Peyer's patch (tissue), 4 donors: ENCODE measurements around the gene C3orf38. TPM values are rescaled to one million over a fixed set of nuclear protein-coding genes. Genes with fewer than 3 reads are reported as not detected.

Experiments
- DNase-seq, 3 donors: peaks; one replicate each; pipeline ENCODE4 v3.0.0-alpha.2; 2017 to 2019
- H3K27ac ChIP-seq, 4 donors: fragments of 200-600 bp; sonication (generic); one replicate each; pipeline ENCODE4 v1.5.1; 2016 to 2019
- H3K27me3 ChIP-seq, 2 donors: fragments of 200-600 bp; sonication (generic); one replicate each; pipeline ENCODE4 v1.5.1; 2019
- H3K36me3 ChIP-seq, 3 donors: fragments of 200-600 bp; sonication (generic); one replicate each; pipeline ENCODE4 v1.5.1; 2016 to 2019
- H3K4me1 ChIP-seq, 4 donors: fragments of 200-600 bp; sonication (generic); one replicate each; pipeline ENCODE4 v1.5.1; 2016 to 2019
- H3K4me3 ChIP-seq, 4 donors: fragments of 200-600 bp; sonication (generic); 1 replicate in 3 of 4; 2 replicates in 1 of 4; pipeline ENCODE4 v1.5.1; 2016 to 2019; ENCODE audit warnings: mild to moderate bottlenecking in 1 of 4
- H3K9me3 ChIP-seq, 4 donors: fragments of 200-600 bp; sonication (generic); one replicate each; pipeline ENCODE4 v1.5.1; 2016 to 2019; ENCODE audit warnings: mild to moderate bottlenecking in 1 of 4
- CTCF ChIP-seq, 6 experiments: fragments of 450-650 bp in 4 of 6; fragments of 200-600 bp in 2 of 6; sonication (generic) in 1 of 6; IDR thresholded peaks; one replicate each; pipeline ENCODE4 v1.5.1; 2017 to 2019; ENCODE audit warnings: antibody characterized with exemption in 6 of 6, mild to moderate bottlenecking in 3 of 6, moderate library complexity in 1 of 6
- POLR2A ChIP-seq, 2 donors: fragments of 450-650 bp; IDR thresholded peaks; one replicate each; pipeline ENCODE4 v1.5.1; 2017; ENCODE audit warnings: antibody characterized with exemption in 2 of 2, mild to moderate bottlenecking in 2 of 2, moderate library complexity in 2 of 2
- total RNA-seq, 4 donors: library from RNA; depleted of rRNA; stranded (reverse); fragments of >200 nt; gene quantifications; one replicate each; pipeline ENCODE4 v1.1.0, GENCODE V29; 2016

C3orf38 gene
- total RNA-seq, 4 donors from 2014 or later, result 17.4 to 23.8 (median 19.4) TPM

GRCh38 chr3:88149101-88149508, 654 bp upstream of the C3orf38 start:
- Histone ChIP-seq H3K9me3 (no peaks in the 10 kb centered on the region), H3K4me3 (peak overlapping the region; percentile 63 to 99 (median 85)), H3K4me1 (peaks cover 0 to 25% (median 0%) of the 10 kb centered on the region in 4 donors), H3K27me3 (no peaks in the 10 kb centered on the region), H3K27ac (peak overlapping the region; percentile 85 to 96 (median 91)), H3K36me3 (peaks cover 0 to 11% (median 0%) of the 10 kb centered on the region in 3 donors)
- no peak for TF ChIP-seq CTCF (IDR thresholded peaks at IDR 0.05)
- TF ChIP-seq POLR2A (IDR thresholded peaks at IDR 0.05), result no peak
- DNase-seq, result no peak

- no peaks in the 10 kb centered on the region for H3K27me3 ChIP-seq
- DNase-seq, result peak in 1 of 3 donors; percentile 16
- peak overlapping the region; percentile 85 to 96 (median 91) for H3K27ac ChIP-seq
- H3K4me1 ChIP-seq, result peaks cover 0 to 25% (median 0%) of the 10 kb centered on the region in 4 donors
- H3K36me3 ChIP-seq, result peaks cover 0 to 24% (median 0%) of the 10 kb centered on the region in 3 donors
- H3K9me3 ChIP-seq, result no peaks in the 10 kb centered on the region
- H3K4me3 ChIP-seq, result peak overlapping the region; percentile 63 to 99 (median 85)
- TF ChIP-seq POLR2A (IDR thresholded peaks at IDR 0.05) (no peak), CTCF (IDR thresholded peaks at IDR 0.05) (no peak)
Measured at GRCh38 chr3:88150371-88150770, 612 bp downstream of the C3orf38 start.

- Histone ChIP-seq H3K9me3 (no peaks in the 10 kb centered on the region), H3K4me1 (peaks cover 0 to 25% (median 0%) of the 10 kb centered on the region in 4 donors), H3K27me3 (no peaks in the 10 kb centered on the region), H3K36me3 (peaks cover 0 to 28% (median 0%) of the 10 kb centered on the region in 3 donors), H3K4me3 (peak overlapping the region; percentile 63 to 99 (median 85)), H3K27ac (peak overlapping the region in 2 of 4 donors; percentile 85 to 96)
- TF ChIP-seq POLR2A (IDR thresholded peaks at IDR 0.05) (no peak), CTCF (IDR thresholded peaks at IDR 0.05) (no peak)
- DNase-seq, result no peak
Measured at GRCh38 chr3:88150806-88151205, 1.0 kb downstream of the C3orf38 start.

GRCh38 chr3:88151358-88151757, 1.6 kb downstream of the C3orf38 start:
- Histone ChIP-seq H3K27ac (no peak overlapping the region), H3K4me3 (peak overlapping the region in 2 of 4 donors; percentile 14 to 99), H3K9me3 (no peaks in the 10 kb centered on the region), H3K4me1 (peaks cover 0 to 25% (median 0%) of the 10 kb centered on the region in 4 donors), H3K36me3 (peaks cover 0 to 34% (median 0%) of the 10 kb centered on the region in 3 donors), H3K27me3 (no peaks in the 10 kb centered on the region)
- TF ChIP-seq POLR2A (IDR thresholded peaks at IDR 0.05) (no peak), CTCF (IDR thresholded peaks at IDR 0.05) (no peak)
- no peak for DNase-seq

GRCh38 chr3:88152841-88153240, 3.1 kb downstream of the C3orf38 start:
- TF ChIP-seq POLR2A (IDR thresholded peaks at IDR 0.05) (no peak), CTCF (IDR thresholded peaks at IDR 0.05) (no peak)
- Histone ChIP-seq H3K4me3 (no peak overlapping the region), H3K36me3 (peaks cover 0 to 48% (median 0%) of the 10 kb centered on the region in 3 donors), H3K9me3 (no peaks in the 10 kb centered on the region), H3K27me3 (no peaks in the 10 kb centered on the region), H3K4me1 (peaks cover 0 to 25% (median 0%) of the 10 kb centered on the region in 4 donors), H3K27ac (no peak overlapping the region)
- DNase-seq, result no peak
